Fibroblast of pulmonary artery (primary cell): Measurements from ENCODE around the gene TRAPPC2.

Experiments used
- DNase-seq: peaks from one replicate; pipeline ENCODE4 v3.0.0-alpha.2; 2010; ENCODE audit warnings: low read depth
- H3K4me3 ChIP-seq: replicated peaks from 2 replicates; pipeline ENCODE4 v1.5.1; 2011; ENCODE audit warnings: low read depth, mild to moderate bottlenecking, control low read depth, low read length, moderate library complexity
- TF ChIP-seq, protein P1 (sequence below): IDR thresholded peaks from 2 replicates; pipeline ENCODE4 v1.5.1; 2011; ENCODE audit warnings: mild to moderate bottlenecking, control low read depth, low read length, inconsistent platforms; ENCODE audit errors: missing control alignments

The TRAPPC2 gene

DNA sequence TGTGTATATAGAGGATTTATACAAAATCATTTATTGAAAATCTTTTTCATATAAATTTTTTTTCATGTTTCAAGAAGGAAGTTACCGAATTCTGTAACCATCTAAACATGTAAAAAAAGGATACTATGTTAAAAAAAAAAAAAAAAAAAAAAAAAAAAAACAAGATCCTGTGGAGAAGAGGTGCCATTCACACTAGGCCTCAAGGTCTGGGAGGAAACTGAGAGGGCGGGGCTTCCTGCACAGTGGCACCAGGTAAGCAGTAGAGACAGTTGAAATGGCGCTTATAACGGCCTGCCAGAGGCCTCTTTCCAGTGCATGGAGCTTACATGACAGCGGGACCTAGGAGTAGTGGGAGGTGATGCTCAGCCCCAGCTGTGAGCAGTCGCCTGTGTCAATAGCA is 17.5 kb downstream of the TRAPPC2 start:
- TF ChIP-seq, protein P1, sequence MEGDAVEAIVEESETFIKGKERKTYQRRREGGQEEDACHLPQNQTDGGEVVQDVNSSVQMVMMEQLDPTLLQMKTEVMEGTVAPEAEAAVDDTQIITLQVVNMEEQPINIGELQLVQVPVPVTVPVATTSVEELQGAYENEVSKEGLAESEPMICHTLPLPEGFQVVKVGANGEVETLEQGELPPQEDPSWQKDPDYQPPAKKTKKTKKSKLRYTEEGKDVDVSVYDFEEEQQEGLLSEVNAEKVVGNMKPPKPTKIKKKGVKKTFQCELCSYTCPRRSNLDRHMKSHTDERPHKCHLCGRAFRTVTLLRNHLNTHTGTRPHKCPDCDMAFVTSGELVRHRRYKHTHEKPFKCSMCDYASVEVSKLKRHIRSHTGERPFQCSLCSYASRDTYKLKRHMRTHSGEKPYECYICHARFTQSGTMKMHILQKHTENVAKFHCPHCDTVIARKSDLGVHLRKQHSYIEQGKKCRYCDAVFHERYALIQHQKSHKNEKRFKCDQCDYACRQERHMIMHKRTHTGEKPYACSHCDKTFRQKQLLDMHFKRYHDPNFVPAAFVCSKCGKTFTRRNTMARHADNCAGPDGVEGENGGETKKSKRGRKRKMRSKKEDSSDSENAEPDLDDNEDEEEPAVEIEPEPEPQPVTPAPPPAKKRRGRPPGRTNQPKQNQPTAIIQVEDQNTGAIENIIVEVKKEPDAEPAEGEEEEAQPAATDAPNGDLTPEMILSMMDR, result no peak
- no peak for DNase-seq
- no peak overlapping the region for H3K4me3 ChIP-seq

DNA sequence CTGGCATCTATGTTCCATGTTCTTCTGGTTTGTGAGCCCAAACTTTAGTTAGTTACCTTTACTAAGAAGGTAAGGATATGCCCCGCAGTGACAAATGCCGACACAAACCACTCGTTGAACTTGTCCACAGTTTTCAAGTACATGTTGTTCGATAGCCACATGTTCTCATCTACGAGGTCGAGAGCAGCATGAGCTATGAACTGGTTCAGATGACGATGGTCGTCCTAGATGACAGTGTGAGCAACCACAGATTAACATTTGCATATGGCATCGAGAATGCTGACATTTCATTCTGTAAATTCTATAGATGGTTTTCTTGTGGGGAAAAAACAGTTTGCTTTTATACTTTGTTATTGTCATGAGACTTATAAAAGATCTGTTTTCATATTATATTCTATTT is 18.0 kb downstream of the TRAPPC2 start:
- DNase-seq, result no peak
- TF ChIP-seq, protein P1, result no peak
- H3K4me3 ChIP-seq, result no peak overlapping the region

DNA sequence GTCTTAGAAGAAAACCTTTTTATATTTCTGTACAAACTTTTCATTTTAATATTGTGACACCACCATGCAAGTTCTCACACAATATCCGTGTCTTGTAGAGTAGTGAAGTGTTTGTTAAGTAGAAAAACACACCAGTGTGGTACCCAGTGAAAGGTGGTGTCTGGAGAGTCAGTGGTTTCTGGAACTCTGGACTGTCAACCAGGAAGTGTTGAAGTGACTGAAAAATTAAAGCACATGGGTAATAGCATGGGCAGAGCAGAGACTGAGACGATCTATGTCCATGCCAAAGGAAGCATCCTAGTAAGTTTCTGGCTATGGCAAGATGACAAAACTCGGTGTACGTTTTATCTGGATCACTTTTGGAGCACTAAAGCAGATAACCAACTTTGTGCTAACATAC is 23.3 kb downstream of the TRAPPC2 start:
- H3K4me3 ChIP-seq, result no peak overlapping the region
- TF ChIP-seq, protein P1, result no peak

DNA sequence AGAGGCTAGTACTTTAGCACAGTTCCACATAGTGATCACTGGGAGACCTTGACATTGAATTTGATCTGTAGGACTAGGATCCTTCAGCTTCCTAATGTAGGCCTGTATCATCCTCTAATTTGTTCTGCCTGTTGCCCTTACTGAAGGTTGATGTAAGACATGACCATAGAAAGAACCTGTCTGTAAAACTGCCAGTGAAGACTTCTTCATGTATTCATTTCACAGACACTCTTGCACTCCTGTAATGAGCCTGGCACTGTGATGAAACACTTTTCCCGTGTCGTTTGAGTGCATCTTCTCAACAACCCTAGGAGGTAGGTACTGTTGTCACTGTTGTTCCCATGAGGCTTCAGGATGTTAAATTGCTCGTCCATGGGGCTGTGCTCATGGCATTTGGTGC is 30.8 kb downstream of the TRAPPC2 start:
- TF ChIP-seq, protein P1, result no peak
- no peak overlapping the region for H3K4me3 ChIP-seq
- no peak for DNase-seq

More for the DNA sequence above, 23.3 kb downstream of the TRAPPC2 start:
- no peak for DNase-seq

DNA sequence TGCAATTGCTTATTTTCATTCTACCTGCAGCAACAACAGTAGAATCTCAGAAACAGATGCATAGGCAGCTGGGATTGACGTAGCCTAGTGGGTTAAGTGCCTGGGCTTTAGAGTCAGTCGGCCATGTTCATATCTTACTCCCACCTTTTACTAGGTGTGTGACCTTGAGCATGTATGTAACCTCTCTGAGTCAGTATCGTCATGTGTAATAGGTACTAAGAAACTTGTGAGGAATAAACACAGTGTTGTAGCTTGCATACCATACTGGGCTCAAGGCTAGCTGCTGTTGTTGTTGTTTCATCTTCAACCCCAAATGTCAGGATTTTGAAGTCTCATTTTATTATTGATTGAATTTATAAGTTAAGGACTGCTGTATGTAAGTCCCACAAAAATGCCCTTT is 31.3 kb downstream of the TRAPPC2 start:
- DNase-seq, result no peak
- TF ChIP-seq, protein P1, result no peak
- no peak overlapping the region for H3K4me3 ChIP-seq

DNA sequence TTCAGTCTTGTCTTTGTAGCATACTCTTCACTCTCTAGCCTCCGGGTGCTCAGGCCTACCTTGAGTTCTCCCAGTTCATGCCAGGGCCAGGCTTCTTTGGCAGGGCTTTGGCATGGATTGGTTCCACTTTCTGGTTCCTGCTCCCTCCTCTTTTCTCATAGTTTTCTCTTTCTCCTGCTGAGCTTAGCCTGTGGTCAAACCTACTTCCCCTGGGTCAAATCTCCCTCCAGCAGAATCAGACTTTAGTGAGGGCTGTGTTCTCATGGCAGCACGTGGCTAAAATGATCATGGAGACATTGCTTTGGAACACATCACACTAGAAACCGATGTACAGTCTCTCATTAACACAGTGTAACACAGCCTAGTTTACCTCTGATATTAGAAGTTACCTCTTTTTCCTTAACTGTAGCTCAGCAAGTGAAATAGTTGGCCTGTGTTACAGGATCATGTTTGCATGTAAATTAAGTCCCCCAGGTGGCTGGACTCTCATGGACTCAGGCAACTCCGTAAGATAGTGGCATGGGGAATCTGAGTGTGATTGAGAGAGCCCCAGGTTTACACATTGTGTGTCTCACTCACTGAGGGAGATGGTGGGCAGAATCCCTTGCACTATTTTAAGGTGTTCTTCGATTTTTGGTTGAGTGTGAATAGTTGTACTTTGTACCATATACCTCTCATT is 32.2 kb downstream of the TRAPPC2 start:
- H3K4me3 ChIP-seq, result no peak overlapping the region
- DNase-seq, result no peak
- TF ChIP-seq, protein P1, result no peak

DNA sequence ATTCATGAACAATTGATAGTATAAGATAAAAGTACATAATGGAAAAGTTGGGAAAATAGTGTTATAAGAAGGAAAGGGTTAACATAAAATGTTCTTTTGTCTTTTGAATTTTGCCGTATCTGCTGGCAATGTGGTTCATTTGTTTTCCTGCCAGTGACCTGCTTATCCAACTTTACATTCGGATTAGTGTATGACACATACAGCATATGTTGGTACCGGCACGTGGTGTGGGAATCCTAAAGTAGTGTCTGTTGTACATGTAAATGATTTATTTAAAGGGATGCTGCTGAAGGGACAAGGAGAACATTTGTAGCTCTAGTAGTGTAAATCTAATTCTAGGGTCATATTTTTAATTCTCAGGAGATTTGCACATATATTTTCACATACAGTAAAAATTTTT is 34.0 kb downstream of the TRAPPC2 start:
- H3K4me3 ChIP-seq, result no peak overlapping the region
- DNase-seq, result no peak
- TF ChIP-seq, protein P1, result no peak
